Neuron (in vitro differentiated cells): Measurements from ENCODE around the gene MKNK2.

ENCODE experiments used
- H2AFZ ChIP-seq: one replicate; pipeline ENCODE4 v1.6.1; 2013; ENCODE audit warnings: low read depth, mild to moderate bottlenecking, inconsistent platforms, low read length, moderate library complexity
- H3K27me3 ChIP-seq: one replicate; pipeline ENCODE4 v1.6.1; 2013; ENCODE audit warnings: low read length; ENCODE audit not compliant: insufficient read depth
- H3K36me3 ChIP-seq: one replicate; pipeline ENCODE4 v1.6.1; 2013; ENCODE audit warnings: low read length; ENCODE audit not compliant: insufficient read depth
- H3K4me1 ChIP-seq: one replicate; pipeline ENCODE4 v1.6.1; 2013; ENCODE audit warnings: low read length; ENCODE audit not compliant: insufficient read depth
- H3K4me3 ChIP-seq: 2 replicates; pipeline ENCODE4 v1.5.1; 2013; ENCODE audit warnings: mild to moderate bottlenecking, low read length, moderate library complexity
- H3K9me3 ChIP-seq: one replicate; pipeline ENCODE4 v1.6.1; 2013; ENCODE audit warnings: low read length

MKNK2 gene

DNA sequence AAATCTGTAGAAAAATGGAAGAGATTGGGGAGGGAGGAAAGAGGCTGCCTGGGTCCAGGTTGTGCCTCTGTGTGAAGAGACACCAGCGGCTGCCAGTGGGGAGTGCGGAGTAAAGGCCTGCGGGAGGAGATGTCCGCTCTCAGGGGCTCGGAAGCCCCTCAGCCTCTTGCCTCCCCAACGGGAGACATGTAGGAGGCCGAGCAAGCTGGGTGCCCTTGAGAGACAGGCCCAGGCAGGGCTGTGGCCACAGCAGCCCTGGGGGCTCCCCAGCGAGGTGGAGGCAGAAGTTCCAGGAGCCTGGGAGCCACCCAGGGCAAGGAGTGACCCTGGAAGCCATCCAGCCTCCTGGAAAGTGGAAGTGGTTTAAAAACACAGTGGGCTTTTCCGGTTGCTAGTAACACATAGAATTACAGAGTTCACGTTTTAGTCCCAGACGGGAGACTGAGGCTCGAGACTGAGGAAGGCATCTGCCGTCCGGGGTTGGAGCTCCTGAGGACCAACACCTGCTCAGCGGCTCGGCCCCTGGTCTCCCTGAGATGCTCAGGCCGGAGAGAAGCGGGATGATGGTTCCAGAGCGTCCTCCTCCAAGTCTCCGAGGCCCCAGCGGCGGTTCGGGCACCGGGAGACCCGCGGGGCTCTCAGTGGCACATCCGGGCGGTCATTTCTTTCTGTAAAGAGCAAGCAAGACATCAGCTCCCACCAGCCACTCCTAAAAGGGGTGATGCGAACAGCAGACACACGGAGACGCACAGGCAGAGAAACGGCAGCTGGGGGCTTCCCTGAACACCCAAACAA is 21.9 kb upstream of the MKNK2 start:
- Histone ChIP-seq H3K4me1 (no peaks in the 10 kb centered on the region), H3K27me3 (no peaks in the 10 kb centered on the region), H2AFZ (no peak overlapping the region), H3K36me3 (peaks cover 43% of the 10 kb centered on the region), H3K4me3 (no peak overlapping the region), H3K9me3 (peaks cover 2% of the 10 kb centered on the region)

DNA sequence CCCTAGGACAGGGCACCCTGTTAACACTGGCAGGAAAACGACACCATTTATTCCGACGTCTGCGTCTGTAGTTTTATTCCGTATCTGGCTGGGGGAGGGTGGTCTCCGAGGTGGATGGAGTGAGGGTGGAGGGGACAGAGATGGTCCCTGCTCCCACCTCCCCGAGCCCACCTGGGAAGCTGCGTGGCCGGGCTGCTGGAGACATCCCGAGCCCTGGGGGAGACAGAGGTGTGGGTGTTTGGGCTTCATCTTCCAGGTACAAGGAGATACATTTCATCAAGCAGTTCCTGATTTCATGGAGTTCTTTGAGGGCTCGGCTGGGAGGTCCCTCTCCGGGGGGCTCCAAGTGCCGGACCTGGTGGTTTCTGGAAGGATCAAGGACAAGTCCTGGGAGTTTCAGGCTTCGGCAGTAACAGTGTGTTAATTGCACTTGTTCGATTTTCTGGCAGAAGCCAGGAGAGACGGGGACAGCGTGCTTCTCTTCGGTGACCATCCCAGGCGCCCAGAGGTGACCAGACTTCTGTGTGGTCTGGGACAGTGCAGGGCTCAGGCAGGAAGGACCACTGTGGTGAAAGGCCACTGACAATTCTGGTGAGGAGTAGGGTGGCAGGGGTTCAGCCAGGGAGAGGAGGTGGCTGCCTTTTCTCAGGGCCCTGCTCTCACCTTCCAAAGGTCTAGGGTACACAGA is 20.1 kb upstream of the MKNK2 start:
- Histone ChIP-seq H2AFZ (no peak overlapping the region), H3K4me1 (no peaks in the 10 kb centered on the region), H3K9me3 (no peaks in the 10 kb centered on the region), H3K36me3 (peaks cover 31% of the 10 kb centered on the region), H3K27me3 (no peaks in the 10 kb centered on the region), H3K4me3 (no peak overlapping the region)

DNA sequence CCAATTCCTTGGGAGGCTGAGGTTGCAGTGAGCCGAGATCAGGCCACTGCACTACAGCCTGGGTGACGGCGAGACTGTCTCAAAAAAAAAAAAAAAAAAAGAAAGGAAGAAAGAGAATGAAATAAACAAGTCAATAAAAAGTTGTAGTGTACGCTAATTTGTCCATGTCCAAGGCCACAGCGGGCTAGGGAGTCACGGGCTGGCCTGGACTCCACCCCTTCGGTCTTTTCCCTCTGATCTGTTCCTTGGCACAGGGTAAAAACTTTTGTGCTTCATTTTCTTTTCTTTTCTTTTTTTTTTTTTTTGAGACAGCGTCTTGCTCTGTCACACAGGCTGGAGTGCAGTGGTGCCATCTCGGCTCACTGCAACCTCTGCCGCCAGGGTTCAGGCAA is 19.4 kb upstream of the MKNK2 start:
- H3K4me1 ChIP-seq: no peaks in the 10 kb centered on the region
- H3K27me3 ChIP-seq: no peaks in the 10 kb centered on the region
- no peak overlapping the region for H3K4me3 ChIP-seq
- H3K9me3 ChIP-seq: no peaks in the 10 kb centered on the region
- peaks cover 28% of the 10 kb centered on the region for H3K36me3 ChIP-seq
- H2AFZ ChIP-seq: no peak overlapping the region

DNA sequence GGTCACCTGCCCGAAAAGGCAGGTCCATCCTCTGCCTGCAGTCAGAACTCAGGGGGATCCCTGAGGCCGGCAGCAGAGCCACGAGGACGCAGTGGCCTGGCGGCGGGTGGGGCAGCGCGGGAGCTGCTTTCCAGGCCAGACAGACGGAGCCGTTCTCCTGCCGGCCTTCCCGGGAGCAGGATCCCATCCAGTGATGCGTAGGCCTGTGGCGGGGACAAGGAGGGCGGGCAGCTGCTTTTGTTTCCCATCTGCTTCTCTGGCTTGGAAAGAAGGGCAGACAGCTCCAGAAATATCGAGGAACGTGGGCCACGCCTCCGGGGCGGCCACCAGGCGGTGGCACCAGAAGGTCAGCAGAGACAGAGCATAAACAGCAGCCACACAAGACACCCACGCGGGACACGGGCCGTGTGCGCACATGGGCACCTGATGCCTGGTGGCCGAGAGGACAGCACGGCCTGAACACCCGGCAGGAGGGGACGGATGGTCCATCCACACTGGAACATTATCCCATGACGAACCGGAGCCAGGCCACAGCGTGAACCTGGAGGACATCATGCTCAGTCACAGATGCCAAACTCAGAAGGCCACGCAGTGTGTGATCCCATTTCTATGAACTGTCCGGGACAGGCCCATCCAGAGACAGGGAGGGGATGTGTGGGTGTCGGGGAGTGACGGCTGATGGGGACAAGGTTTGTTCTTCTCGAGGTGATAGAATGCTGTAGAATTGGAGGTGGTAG is 13.9 kb upstream of the MKNK2 start:
- no peaks in the 10 kb centered on the region for H3K36me3 ChIP-seq
- no peak overlapping the region for H2AFZ ChIP-seq
- H3K4me1 ChIP-seq: peaks cover 25% of the 10 kb centered on the region
- no peaks in the 10 kb centered on the region for H3K27me3 ChIP-seq
- H3K9me3 ChIP-seq: no peaks in the 10 kb centered on the region
- no peak overlapping the region for H3K4me3 ChIP-seq

DNA sequence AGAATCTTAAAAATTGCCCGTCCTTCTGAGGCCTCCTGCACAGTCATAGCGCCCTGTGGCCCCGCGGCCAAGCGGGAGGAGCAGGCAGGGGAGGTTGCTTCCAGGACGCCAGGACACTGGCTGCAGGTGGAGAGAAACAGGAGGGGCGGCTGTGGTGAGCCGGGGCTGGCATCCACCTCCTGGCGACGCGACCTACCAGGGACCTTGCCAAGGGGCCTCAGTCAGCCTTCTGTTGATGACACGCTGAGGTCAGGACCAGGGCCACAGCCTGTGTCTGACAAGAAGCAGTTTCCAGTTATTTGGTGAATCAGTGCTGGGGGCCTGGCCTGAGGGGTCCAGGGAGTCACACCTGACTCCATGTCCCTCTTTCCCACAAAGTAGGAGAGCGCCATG is 13.3 kb upstream of the MKNK2 start:
- H3K27me3 ChIP-seq: no peaks in the 10 kb centered on the region
- H3K4me3 ChIP-seq: no peak overlapping the region

DNA sequence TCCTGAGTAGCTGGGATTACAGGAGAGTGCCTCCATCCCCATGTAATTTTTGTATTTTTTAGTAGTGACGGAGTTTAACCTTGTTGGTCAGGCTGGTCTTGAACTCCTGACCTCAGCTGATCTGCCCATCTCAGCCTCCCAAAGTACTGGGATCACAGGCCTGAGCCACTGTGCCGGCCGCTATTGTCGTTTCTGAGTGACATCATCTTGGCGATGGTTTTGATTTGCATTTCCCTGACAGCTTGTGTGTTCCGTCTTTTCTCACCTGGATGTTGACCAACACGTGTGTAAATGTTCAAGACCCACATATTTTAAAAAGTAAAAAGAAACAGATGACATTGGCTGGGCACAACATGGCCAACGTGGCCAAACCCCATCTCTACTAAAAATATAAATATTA is 12.8 kb upstream of the MKNK2 start:
- Histone ChIP-seq H3K4me3 (no peak overlapping the region), H2AFZ (no peak overlapping the region), H3K36me3 (no peaks in the 10 kb centered on the region), H3K4me1 (peaks cover 34% of the 10 kb centered on the region), H3K27me3 (no peaks in the 10 kb centered on the region), H3K9me3 (no peaks in the 10 kb centered on the region)

More for the DNA sequence above, 13.3 kb upstream of the MKNK2 start:
- H2AFZ ChIP-seq: no peak overlapping the region
- H3K36me3 ChIP-seq: no peaks in the 10 kb centered on the region
- no peaks in the 10 kb centered on the region for H3K9me3 ChIP-seq
- H3K4me1 ChIP-seq: peaks cover 31% of the 10 kb centered on the region

DNA sequence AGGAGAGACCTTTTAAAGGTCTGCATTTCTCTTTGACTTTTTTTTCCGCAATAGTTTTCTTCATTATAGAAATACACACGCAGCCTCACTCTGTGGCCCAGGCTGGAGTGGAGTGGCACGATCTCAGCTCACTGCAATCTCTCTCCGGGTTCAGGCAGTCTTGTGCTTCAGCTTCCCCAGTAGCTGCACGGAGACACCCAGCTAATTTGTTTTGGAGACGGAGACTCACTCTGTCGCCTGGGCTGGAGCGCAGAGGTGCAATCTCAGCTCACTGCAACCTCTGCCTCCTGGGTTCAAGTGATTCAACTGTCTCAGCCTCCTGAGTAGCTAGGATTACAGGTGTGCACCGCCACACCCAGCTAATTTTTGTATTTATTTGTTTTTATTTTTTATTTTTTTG is 11.7 kb upstream of the MKNK2 start:
- no peaks in the 10 kb centered on the region for H3K27me3 ChIP-seq
- no peak overlapping the region for H2AFZ ChIP-seq
- H3K9me3 ChIP-seq: no peaks in the 10 kb centered on the region
- peaks cover 34% of the 10 kb centered on the region for H3K4me1 ChIP-seq
- H3K4me3 ChIP-seq: peak overlapping the region; percentile 78
- H3K36me3 ChIP-seq: no peaks in the 10 kb centered on the region

DNA sequence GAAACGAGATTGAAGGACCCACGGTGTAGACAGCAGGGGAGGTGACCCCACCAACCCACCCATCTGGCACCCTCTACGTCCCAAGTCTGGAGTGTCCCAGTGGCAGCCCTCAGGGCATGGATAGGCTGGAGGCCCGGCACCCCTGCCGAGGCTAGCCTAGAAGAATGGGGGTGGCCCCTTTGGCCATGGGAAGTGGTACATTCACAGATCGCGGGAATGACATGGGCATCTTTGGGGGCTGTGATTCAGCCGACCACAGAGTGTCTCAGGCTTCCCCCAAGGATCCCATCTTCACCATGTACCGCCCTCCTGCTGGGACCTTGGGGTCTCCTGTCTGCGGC is 11.3 kb upstream of the MKNK2 start:
- Histone ChIP-seq H3K36me3 (no peaks in the 10 kb centered on the region), H3K4me3 (peak overlapping the region; percentile 78), H3K27me3 (no peaks in the 10 kb centered on the region), H3K4me1 (peaks cover 34% of the 10 kb centered on the region), H3K9me3 (no peaks in the 10 kb centered on the region), H2AFZ (no peak overlapping the region)

DNA sequence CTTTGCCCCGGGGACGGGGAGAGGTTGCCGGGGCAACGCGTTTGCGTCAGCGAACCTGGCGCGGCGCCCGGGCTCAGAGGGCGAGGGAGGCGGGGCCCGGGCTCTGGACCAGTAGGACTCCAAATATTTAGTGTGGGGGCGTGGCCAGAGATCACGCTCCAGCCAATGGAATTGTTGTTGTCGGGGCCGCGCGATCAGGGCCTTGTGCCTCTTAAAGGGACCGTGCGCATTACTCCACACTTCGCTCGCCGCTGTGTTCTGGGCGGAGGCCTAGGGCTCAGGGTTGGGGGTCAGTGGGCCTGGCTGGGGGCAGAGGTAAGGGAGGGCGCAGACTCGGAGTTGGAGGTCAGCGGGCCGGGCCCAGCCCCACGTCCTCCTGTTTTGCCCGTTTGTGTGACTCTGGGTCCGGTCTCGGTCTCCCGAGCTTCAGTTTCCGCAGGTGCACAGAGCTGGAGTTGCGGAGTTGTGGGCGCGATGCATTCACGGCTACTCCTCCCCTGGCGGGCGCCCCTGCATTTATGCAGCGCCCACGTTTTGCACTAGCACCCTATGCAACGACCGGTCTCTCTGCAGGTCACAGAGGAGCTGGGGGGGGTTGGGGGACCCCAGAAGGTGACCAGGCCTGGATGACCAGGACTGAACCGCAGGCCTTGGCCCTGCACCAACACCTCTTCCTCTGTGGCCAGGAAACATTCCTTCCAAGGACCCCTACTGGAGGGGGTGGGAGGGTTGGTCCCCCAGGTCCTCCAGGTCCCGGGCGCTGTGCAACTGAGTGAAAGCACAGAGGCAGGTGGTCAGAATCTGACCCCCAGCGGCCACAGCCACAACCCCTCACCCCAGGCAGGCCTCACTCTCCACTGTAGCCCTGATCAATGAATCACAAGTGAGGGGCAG is 10.7 kb upstream of the MKNK2 start:
- peak overlapping the region; percentile 78 for H3K4me3 ChIP-seq
- no peak overlapping the region for H2AFZ ChIP-seq
- no peaks in the 10 kb centered on the region for H3K36me3 ChIP-seq
- H3K9me3 ChIP-seq: no peaks in the 10 kb centered on the region
- H3K4me1 ChIP-seq: peaks cover 34% of the 10 kb centered on the region
- H3K27me3 ChIP-seq: no peaks in the 10 kb centered on the region

DNA sequence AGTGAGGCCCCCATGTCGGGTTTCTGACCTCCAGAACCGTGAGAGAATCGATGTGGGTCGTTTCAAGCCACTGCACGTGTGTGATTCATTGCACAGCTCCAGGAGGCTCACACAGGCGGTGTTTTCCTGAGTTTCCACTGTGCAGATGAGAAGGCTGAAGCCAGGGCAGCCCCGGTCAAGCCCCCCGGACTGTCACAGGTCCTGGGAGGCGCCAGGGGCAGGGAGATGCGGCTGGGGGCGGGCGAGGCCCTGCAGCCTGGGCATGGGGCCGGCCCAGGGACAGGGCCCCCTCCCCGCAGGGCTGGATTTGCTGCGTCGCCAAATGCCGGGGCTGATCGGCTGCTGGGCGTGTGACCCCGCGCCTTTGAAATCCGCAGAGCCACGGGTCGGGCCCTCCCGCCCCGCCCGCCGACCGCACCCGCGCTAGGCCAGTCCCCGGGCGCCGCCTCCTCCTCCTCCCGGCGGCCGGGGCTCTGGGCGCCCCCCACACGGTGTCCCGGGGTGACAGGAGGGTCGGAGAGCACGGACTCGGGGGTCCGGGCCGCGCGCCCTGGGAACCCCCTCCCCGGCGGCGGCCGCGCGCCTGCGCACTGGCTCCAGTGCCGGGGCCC is 9.9 kb upstream of the MKNK2 start:
- H2AFZ ChIP-seq: peak overlapping the region; percentile 16
- no peaks in the 10 kb centered on the region for H3K27me3 ChIP-seq
- H3K9me3 ChIP-seq: no peaks in the 10 kb centered on the region
- H3K4me1 ChIP-seq: peaks cover 39% of the 10 kb centered on the region
- H3K36me3 ChIP-seq: no peaks in the 10 kb centered on the region
- peak overlapping the region; percentile 78 for H3K4me3 ChIP-seq

DNA sequence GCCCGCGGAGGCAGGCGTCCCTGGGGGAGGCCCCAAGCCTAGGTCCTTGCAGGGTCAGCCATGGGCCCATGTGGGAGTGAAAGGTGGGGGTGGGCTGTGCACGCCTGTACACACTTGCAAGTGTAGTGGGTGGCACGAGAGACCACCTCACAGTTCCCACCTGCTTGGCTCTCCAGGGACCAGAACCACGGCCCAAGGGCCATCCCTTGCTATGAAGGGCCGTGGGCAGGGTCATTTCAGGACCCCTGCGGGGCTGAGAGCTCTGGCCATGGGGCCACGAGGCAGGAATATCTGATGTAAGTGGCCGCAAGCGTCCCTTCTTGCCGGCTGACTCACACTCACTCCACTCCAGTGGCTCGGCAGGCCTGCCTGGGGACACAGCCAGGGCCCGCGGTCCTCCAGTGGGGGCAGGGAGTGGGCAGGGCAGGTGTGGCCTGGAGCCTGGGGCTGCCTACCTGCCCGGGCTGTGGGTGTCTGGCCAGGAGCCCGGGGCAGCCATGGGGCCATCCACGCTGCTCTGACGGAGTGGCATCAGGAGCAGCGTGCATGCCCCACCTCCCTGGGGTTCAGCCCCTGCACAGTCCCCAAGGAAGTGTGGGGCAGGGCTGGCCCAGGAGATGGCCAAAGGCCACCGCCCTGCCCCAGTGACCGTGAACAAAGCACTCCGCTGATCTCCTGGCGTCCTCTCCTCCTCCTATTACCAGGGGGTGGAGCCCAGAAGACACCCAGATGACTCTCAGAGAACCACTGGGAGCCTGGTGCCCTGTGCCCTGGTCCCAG is 8.6 kb upstream of the MKNK2 start:
- Histone ChIP-seq H3K9me3 (no peaks in the 10 kb centered on the region), H3K36me3 (no peaks in the 10 kb centered on the region), H3K4me1 (peaks cover 45% of the 10 kb centered on the region), H3K27me3 (no peaks in the 10 kb centered on the region), H2AFZ (no peak overlapping the region), H3K4me3 (peak overlapping the region; percentile 78)
